ENCODE results near the gene NTM. TPM values are rescaled to one million over a fixed set of nuclear protein-coding genes. Genes with fewer than 3 reads are reported as not detected.

NTM gene
- total and polyA plus RNA-seq, 12 donors, result 0.43 to 3.0 (median 1.3) TPM

DNA sequence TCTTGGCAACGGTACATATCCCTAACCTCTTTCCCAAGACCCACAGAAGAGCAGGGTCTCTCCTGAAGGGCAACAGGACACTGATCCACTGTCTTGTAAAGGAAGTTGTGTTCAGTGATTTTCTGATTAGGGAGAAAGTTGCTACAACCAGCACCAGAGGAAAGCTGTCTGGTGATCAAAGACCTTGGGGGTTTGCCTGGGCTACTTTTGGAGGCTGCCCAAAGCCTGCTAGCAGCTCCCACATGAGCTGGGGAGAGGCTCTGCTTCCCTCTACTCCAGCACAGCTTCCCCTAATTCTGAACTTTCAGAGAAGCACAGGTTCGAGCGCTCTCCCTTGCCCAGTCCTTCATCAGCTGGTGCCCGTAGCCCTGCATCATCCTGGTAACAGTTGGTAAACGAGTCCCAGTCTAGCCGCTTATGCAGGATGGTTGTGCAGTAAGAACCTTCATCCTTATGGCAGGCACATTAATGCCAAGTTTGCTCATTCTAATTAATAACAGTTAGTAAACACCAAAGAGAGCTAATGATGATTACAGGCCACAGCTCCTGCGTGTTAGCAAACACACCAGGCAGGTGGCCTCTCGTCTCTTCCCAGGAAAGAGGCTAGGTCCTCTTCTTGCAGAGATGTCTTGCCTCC lies 173.1 kb downstream of the NTM start:
- WGBS, 2 donors, result 68 to 69% methylated on average over 8 of the region's 8 CpGs
- Histone ChIP-seq H3K4me1 (no peaks in the 10 kb centered on the region), H3K4me3 (no peak overlapping the region), H3K36me3 (no peaks in the 10 kb centered on the region), H3K9me3 (peaks cover 0 to 11% (median 0%) of the 10 kb centered on the region in 11 donors), H3K27me3 (peaks cover 0 to 49% (median 39%) of the 10 kb centered on the region in 7 donors), H3K27ac (no peak overlapping the region)
- no peak for ATAC-seq
- intact Hi-C loops (cut with DNase I), result no loop called here
- no peak for DNase-seq
- TF ChIP-seq, protein P1, sequence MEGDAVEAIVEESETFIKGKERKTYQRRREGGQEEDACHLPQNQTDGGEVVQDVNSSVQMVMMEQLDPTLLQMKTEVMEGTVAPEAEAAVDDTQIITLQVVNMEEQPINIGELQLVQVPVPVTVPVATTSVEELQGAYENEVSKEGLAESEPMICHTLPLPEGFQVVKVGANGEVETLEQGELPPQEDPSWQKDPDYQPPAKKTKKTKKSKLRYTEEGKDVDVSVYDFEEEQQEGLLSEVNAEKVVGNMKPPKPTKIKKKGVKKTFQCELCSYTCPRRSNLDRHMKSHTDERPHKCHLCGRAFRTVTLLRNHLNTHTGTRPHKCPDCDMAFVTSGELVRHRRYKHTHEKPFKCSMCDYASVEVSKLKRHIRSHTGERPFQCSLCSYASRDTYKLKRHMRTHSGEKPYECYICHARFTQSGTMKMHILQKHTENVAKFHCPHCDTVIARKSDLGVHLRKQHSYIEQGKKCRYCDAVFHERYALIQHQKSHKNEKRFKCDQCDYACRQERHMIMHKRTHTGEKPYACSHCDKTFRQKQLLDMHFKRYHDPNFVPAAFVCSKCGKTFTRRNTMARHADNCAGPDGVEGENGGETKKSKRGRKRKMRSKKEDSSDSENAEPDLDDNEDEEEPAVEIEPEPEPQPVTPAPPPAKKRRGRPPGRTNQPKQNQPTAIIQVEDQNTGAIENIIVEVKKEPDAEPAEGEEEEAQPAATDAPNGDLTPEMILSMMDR (IDR thresholded peaks at IDR 0.05), result no peak

DNA sequence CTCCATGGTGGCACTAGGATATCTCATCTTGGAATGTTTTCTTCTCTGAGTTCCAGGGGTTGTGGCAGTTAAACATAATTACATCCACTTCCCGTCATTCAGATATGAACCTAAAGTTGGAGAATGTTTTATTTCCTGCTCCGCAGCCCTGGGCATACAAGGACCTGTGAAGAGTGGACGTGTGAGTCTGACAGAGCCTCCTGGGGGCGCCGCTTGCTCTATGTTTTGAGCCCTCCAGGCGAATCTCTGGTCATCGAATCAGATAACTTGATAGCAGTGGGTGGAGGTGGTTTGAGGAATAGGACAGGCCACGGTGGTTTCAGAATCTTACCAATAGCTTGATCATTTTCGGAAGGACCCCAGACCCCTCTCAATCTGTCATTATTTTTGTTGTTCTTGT lies 174.2 kb downstream of the NTM start:
- H3K9me3 ChIP-seq, result peaks cover 0 to 11% (median 0%) of the 10 kb centered on the region in 11 donors
- no peaks in the 10 kb centered on the region for H3K36me3 ChIP-seq
- WGBS, 2 donors, result 31 to 40% methylated on average over 9 of the region's 9 CpGs
- no peak overlapping the region for H3K4me3 ChIP-seq
- no peak for ATAC-seq
- peaks cover 0 to 55% (median 36%) of the 10 kb centered on the region in 7 donors for H3K27me3 ChIP-seq
- no peak for DNase-seq
- H3K4me1 ChIP-seq, result no peaks in the 10 kb centered on the region
- intact Hi-C loops (cut with DNase I), result no loop called here
- H3K27ac ChIP-seq, result no peak overlapping the region
- TF ChIP-seq, protein P1 (IDR thresholded peaks at IDR 0.05), result no peak

DNA sequence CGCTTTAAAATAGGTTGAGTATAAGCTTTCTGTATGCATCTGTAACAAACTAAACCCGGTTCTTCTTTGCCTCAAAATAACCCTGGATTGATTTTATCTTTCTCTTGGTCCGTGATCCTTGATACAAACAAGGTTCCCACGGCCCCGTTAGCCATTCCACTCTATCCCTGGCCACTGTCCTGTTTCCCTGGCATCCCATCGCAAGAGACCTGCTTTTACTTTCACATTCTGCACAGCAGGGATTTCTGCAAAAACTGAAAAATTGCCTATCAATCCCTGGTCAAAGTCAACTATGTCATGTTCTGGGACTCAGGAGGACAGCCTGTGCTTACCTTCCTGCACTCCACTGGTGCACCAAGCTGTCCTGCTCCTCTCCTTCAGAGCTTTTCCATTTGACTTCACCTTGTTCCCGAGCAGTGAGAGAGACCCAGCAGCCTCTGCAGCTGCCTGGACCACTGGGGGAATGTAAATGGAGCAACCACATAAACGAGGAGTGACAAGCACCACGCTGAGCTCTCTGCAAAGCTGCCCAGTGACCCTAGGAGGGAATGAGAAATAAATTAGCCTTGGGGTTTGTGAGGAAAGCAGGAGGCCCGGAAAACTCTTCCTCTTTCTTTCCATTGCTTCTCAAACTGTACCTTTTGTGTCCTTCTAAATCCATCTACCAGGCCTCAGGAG lies 175.9 kb downstream of the NTM start:
- peaks cover 0 to 4% (median 0%) of the 10 kb centered on the region in 11 donors for H3K9me3 ChIP-seq
- H3K36me3 ChIP-seq, result no peaks in the 10 kb centered on the region
- TF ChIP-seq, protein P1 (IDR thresholded peaks at IDR 0.05), result no peak
- WGBS, 2 donors, result 36 to 38% methylated on average over 10 of the region's 10 CpGs
- H3K27ac ChIP-seq, result no peak overlapping the region
- peaks cover 0 to 69% (median 39%) of the 10 kb centered on the region in 7 donors for H3K27me3 ChIP-seq
- no peak for DNase-seq
- no peaks in the 10 kb centered on the region for H3K4me1 ChIP-seq
- intact Hi-C loops (cut with DNase I), result no loop called here
- no peak for ATAC-seq
- peak overlapping the region in 5 of 10 donors; percentile 9 to 29 (median 25) for H3K4me3 ChIP-seq

DNA sequence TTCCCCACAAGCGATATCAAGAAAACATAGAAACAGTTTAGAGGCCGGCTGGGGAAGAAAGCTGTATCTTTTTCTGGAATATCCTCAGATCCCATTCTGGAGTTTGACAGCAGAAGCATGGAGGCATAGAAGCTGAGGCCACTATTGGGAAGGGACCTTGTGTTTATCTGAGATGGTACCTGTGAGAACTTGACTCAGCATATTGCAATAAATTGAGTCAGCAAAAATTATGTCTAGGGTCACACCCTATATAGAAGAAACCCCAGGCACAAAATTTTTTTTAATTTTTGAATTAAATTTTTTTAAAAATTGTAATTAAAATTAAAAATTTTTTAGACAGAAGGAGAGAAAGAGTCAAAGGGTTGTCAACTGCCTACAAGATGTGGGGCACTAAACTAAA lies 178.7 kb downstream of the NTM start:
- DNase-seq (no peak), ATAC-seq (no peak)
- no peaks in the 10 kb centered on the region for H3K4me1 ChIP-seq
- TF ChIP-seq, protein P1 (IDR thresholded peaks at IDR 0.05), result no peak
- 85 to 90% methylated on average over 2 of the region's 2 CpGs for whole genome bisulfite sequencing, 2 donors
- intact Hi-C loops (cut with DNase I), result no loop called here
- H3K36me3 ChIP-seq, result no peaks in the 10 kb centered on the region
- H3K9me3 ChIP-seq, result no peaks in the 10 kb centered on the region
- peaks cover 0 to 48% (median 32%) of the 10 kb centered on the region in 7 donors for H3K27me3 ChIP-seq
- H3K27ac ChIP-seq, result no peak overlapping the region
- no peak overlapping the region for H3K4me3 ChIP-seq
